OCI-LY3 (cell line): Measurements from ENCODE around the gene CWC27.

ENCODE experiments used
- H2AFZ ChIP-seq: fragments of 200-600, 300-600 bp; shearing (Covaris generic); 2 replicates; pipeline ENCODE4 v1.6.0; 2014; ENCODE audit warnings: antibody characterized with exemption, low read depth, low read length
- H3K27ac ChIP-seq: fragments of 200-600, 300-600 bp; sonication (generic); 2 replicates; pipeline ENCODE4 v1.5.1; 2014; ENCODE audit warnings: mild to moderate bottlenecking, low read length, moderate library complexity, mixed read lengths
- H3K27me3 ChIP-seq: fragments of 200-600, 300-600 bp; sonication (generic); 2 replicates; pipeline ENCODE4 v1.6.1; 2014; ENCODE audit warnings: low read depth, low read length, mixed read lengths
- H3K36me3 ChIP-seq: fragments of 200-600, 300-600 bp; sonication (generic); replicated peaks from 2 replicates; pipeline ENCODE3; 2014; ENCODE audit warnings: low read depth, low read length, mixed read lengths
- H3K4me1 ChIP-seq: fragments of 300-600, 200-600 bp; sonication (generic); 2 replicates; pipeline ENCODE4 v1.6.1; 2014; ENCODE audit warnings: low read length, mixed read lengths
- H3K4me2 ChIP-seq: fragments of 200-600, 300-600 bp; sonication (generic); 2 replicates; pipeline ENCODE4 v1.6.1; 2014; ENCODE audit warnings: low read length, mixed read lengths
- H3K4me3 ChIP-seq: fragments of 300-600, 200-600 bp; sonication (generic); 2 replicates; pipeline ENCODE4 v1.5.1; 2014; ENCODE audit warnings: antibody characterized with exemption, mild to moderate bottlenecking, low read length, moderate library complexity
- H3K79me2 ChIP-seq: fragments of 300-600, 200-600 bp; shearing (Covaris generic); 2 replicates; pipeline ENCODE4 v1.6.1; 2014; ENCODE audit warnings: mild to moderate bottlenecking, low read length, mixed read lengths
- H3K9ac ChIP-seq: fragments of 300-600, 200-600 bp; shearing (Covaris generic); 2 replicates; pipeline ENCODE4 v1.6.0; 2014; ENCODE audit warnings: mild to moderate bottlenecking, low read length, moderate library complexity
- H3K9me3 ChIP-seq: fragments of 200-600, 300-600 bp; shearing (Covaris generic); 2 replicates; pipeline ENCODE4 v1.6.1; 2014; ENCODE audit warnings: low read length, mixed read lengths; ENCODE audit not compliant: insufficient read depth
- H4K20me1 ChIP-seq: fragments of 200-600, 300-600 bp; sonication (generic); 2 replicates; pipeline ENCODE4 v1.6.1; 2016; ENCODE audit warnings: low read length, mixed read lengths; ENCODE audit not compliant: insufficient read depth
- EZH2phosphoT487 ChIP-seq: fragments of 200-600 bp; shearing (Covaris generic); IDR thresholded peaks from 2 replicates; pipeline ENCODE4 v1.6.1; 2018; ENCODE audit warnings: antibody characterized with exemption, mixed run types, low read depth
- TF ChIP-seq, protein P1 (sequence below): fragments of 200-600, 300-600 bp; sonication (generic); IDR thresholded peaks from 2 replicates; pipeline ENCODE4 v1.5.1; 2014; ENCODE audit warnings: antibody characterized with exemption, low read length, low read depth

Gene CWC27

DNA sequence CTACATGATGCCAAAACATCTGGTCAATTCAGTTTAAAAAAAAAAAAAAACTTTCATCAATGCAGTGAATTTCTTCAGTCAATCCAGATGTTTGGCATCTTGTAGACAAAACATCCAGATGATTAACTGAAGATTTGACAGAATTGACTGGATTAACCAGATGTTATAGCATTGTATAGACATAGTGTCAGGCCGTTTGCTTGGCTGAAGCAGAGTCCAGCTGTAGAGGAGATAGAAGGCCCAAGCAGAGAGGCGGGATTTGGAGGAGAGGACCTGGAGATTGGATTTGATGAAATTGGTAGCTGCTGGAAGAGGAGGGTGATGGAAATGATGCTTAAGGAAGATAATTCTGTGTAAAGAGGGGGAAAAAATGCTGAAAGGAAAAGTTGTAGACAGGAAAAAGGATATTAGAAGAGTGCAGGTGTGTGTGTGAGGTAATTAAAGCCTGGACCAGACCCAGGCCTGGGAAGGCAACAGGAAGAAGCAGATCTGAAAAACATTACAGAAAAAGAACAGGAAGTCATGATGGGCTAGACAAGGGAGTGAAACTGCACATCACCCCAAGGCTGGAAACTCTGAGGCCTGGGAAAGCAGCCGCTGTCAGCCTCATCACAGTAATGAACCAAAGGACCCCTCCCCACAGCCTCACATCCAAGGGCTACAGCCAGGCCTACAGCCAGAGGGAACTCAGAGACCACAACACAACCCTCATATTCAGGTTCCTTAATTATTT lies 258.3 kb downstream of the CWC27 start:
- Histone ChIP-seq H4K20me1 (no peaks in the 10 kb centered on the region), H3K79me2 (no peaks in the 10 kb centered on the region), H3K9me3 (no peaks in the 10 kb centered on the region), H2AFZ (no peak overlapping the region), H3K27me3 (no peaks in the 10 kb centered on the region), H3K36me3 (no peaks in the 10 kb centered on the region), H3K4me1 (peaks cover 12% of the 10 kb centered on the region), H3K9ac (no peak overlapping the region), H3K4me2 (no peak overlapping the region), H3K4me3 (no peak overlapping the region), H3K27ac (no peak overlapping the region)
- TF ChIP-seq, protein P1, sequence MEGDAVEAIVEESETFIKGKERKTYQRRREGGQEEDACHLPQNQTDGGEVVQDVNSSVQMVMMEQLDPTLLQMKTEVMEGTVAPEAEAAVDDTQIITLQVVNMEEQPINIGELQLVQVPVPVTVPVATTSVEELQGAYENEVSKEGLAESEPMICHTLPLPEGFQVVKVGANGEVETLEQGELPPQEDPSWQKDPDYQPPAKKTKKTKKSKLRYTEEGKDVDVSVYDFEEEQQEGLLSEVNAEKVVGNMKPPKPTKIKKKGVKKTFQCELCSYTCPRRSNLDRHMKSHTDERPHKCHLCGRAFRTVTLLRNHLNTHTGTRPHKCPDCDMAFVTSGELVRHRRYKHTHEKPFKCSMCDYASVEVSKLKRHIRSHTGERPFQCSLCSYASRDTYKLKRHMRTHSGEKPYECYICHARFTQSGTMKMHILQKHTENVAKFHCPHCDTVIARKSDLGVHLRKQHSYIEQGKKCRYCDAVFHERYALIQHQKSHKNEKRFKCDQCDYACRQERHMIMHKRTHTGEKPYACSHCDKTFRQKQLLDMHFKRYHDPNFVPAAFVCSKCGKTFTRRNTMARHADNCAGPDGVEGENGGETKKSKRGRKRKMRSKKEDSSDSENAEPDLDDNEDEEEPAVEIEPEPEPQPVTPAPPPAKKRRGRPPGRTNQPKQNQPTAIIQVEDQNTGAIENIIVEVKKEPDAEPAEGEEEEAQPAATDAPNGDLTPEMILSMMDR: no peak
- TF ChIP-seq EZH2phosphoT487: no peak

DNA sequence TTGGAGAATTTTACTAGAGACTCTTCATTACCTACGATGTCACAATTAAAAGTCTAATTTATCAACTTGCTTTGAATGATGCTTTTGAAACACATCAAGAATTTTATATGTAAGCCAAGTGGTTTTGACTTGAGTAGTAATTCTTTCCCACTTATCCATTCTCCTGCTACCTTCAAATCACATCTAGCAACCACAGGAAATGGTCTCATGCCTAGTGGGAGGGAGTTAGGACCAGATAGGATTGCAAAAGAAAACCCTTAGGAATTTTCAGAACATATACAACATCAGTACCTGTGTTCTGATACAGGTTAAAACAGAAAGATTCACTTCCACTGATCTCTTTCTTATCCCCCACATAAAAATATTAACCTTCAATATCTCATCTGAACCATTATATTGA lies 260.4 kb downstream of the CWC27 start:
- no peak overlapping the region for H3K27ac ChIP-seq
- no peak for TF ChIP-seq EZH2phosphoT487
- TF ChIP-seq, protein P1: no peak
- no peaks in the 10 kb centered on the region for H3K27me3 ChIP-seq
- H3K36me3 ChIP-seq: no peaks in the 10 kb centered on the region
- no peak overlapping the region for H3K4me2 ChIP-seq
- no peak overlapping the region for H3K4me3 ChIP-seq
- H4K20me1 ChIP-seq: no peaks in the 10 kb centered on the region
- no peaks in the 10 kb centered on the region for H3K79me2 ChIP-seq
- peaks cover 7% of the 10 kb centered on the region; the same call in 1 of the 2 replicates for H3K4me1 ChIP-seq
- H2AFZ ChIP-seq: no peak overlapping the region
- no peaks in the 10 kb centered on the region for H3K9me3 ChIP-seq
- H3K9ac ChIP-seq: no peak overlapping the region

DNA sequence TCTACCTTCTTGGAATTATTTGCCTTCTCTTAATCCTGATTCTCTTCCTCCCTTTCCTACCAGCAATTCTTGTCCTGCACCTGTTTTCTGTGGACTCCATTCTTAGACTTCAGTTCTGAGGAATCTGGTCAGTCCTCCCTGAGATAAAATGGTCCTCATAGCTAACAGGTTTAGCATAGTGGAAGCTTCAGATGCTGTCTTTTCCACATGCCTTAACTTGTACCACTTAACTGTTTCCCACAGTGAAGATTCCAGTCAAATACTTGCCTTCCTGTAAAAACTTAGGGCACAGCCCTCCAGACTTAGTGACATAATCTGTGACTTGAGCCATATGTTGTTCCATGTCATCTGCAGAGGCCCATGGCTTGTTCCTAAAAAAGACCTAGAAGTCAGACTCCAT lies 261.3 kb downstream of the CWC27 start:
- no peaks in the 10 kb centered on the region for H4K20me1 ChIP-seq
- H3K9ac ChIP-seq: no peak overlapping the region
- no peaks in the 10 kb centered on the region for H3K9me3 ChIP-seq
- no peaks in the 10 kb centered on the region for H3K79me2 ChIP-seq
- H3K36me3 ChIP-seq: no peaks in the 10 kb centered on the region
- peaks cover 12% of the 10 kb centered on the region; the same call in 1 of the 2 replicates for H3K4me1 ChIP-seq
- H3K27ac ChIP-seq: no peak overlapping the region
- TF ChIP-seq, protein P1: no peak
- TF ChIP-seq EZH2phosphoT487: no peak
- H3K4me2 ChIP-seq: no peak overlapping the region
- H2AFZ ChIP-seq: no peak overlapping the region
- H3K4me3 ChIP-seq: no peak overlapping the region
- no peaks in the 10 kb centered on the region for H3K27me3 ChIP-seq

DNA sequence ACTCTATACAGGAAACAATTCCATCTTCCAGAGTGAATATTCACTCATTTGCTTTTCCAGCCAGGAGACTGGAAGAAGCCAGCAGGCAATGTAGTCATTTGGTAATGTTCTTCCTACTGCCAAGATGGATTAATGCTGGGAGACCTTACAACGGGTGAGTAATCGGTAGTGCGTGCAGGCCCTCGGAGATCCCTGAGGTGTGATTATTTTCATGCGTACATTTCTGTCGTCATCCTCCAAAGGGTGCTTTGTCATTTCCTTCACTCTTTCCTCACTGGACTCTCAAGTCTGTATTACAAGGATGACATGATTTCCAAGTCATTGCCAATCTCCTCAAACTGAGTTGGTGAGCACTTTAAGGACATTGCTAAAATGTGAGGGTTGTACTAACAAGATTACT lies 263.5 kb downstream of the CWC27 start:
- Histone ChIP-seq H3K36me3 (no peaks in the 10 kb centered on the region), H4K20me1 (no peaks in the 10 kb centered on the region), H3K27me3 (no peaks in the 10 kb centered on the region), H3K79me2 (no peaks in the 10 kb centered on the region), H3K4me2 (no peak overlapping the region), H3K27ac (no peak overlapping the region), H3K4me1 (peaks cover 13% of the 10 kb centered on the region; the same call in 1 of the 2 replicates), H3K4me3 (no peak overlapping the region), H3K9ac (no peak overlapping the region), H3K9me3 (no peaks in the 10 kb centered on the region), H2AFZ (no peak overlapping the region)
- TF ChIP-seq EZH2phosphoT487: no peak
- TF ChIP-seq, protein P1: no peak
